ENCODE results near the gene VPS45.

GRCh38 chr1:150022357-150022756, 45.2 kb upstream of the VPS45 start:
- no peak for TF ChIP-seq TAF1 (IDR thresholded peaks at IDR 0.05; ENCODE audit: low read depth, low read length)
- TF ChIP-seq POLR2A (IDR thresholded peaks at IDR 0.05; ENCODE audit: low read depth, low read length), result no peak
- no peak for TF ChIP-seq POLR2AphosphoS5 (IDR thresholded peaks at IDR 0.05; ENCODE audit: low read depth, low read length)

Measured in GM12891 (cell line).